Activated T-helper 1 cell treated with anti-CD3 and anti-CD28 coated beads, Interleukin-2, amount 50 U/mL, for 16 hours (primary cell): ENCODE results near the gene SOWAHB.
A peak's percentile ranks its signal among the peaks of the same experiment; 100 is the strongest.

Source experiments
- DNase-seq, 2 donors: peaks; one replicate each; pipeline ENCODE4 v3.0.0-alpha.2; 2020; ENCODE audit warnings: low read depth in 1 of 2, low spot score in 1 of 2

The SOWAHB gene

DNA sequence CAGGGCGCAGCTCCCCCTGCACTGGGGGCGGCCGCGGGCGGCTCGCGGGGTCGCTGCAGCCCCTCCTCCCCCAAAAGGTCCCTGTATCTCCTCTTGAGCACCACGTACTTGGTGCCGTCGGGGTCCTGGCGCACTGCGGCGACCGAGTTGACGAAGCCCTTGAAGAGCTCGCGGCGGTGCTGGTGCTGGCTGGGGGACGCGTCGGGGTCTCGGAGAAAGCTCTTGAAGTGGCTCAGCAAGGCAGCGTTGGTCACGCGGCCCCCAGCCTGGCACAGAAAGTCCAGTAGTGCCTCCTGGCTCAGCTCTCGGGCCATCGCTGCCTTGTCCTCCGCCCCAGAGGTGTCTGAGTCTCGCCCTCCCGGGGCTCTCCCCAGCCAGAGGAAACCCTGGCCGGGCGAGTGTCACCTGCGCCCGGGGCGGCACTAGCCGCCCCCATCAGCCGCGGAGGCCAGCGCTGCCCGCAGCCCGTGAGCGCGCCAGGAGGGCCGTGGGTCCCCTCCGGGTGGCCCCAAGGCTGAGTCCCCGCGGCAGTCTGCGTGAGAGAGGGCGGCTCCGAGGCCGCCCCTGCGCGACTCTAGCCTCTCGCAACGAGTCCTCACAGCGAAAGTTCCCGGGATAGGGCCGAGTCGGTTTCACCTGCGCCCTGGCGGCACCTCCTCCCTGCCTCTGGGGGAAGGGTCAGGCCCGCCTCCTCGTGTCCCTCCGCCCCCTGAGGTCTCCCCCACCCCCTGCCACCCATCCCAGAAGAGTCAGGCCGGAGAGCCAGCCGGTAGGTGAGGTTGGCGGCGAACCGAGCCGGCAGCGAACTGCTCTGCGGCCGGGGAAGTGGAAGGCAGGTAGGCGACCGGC lies at the start of gene SOWAHB:
Gene SOWAHB (minus strand): TSS at position 609 of the 849 bp plus-strand sequence. CDS start 295 bp downstream, at position 314.
- peak in 1 of 2 donors; percentile 11 for DNase-seq

DNA sequence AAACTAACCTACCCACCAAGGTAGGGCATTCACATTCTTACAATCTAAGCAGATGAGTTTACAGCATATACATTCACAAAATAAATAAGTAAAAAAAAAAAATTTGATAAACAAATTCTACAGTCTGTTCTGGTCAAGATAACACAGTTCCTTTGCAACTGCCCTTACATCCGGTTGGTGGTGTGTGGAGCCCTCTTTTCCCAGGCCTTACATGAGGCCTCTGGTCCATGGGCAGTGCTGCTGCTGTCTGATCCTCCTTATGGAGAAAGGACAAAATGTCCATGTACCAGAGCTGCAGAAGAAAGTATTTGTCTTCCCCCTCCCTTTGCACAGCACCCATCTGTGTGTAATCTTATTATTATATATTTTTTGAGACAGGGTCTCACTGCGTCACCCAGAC lies 49.4 kb upstream of the SOWAHB start:
- DNase-seq: no peak

- no peak for DNase-seq
These were observed 45.8 kb upstream of the SOWAHB start for GRCh38 chr4:76943790-76944189.

DNA sequence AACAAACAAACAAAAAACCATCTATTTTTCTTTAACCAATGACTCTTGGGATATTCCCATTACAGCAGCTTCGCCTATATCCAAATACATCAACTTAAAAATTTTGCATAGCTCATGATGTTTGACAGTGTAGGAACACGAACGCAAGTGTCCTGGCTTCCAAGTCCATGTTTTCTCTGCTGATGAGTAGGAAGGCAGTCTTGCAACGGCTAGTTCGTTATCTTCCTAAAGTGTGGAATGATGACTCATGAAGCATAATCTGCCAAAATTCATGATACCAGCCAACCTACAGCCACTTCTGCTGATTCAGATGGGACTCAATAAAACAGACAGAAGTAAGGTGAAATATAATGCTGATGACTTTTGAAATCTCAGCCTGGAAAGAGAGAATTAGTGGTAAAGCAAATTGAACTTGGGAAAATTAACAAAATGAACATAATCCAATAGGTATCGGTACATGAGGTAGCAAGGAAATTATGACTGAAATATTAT lies 45.2 kb upstream of the SOWAHB start:
- no peak for DNase-seq

GRCh38 chr4:76939184-76939583 lies 41.2 kb upstream of the SOWAHB start:
- DNase-seq: no peak

DNA sequence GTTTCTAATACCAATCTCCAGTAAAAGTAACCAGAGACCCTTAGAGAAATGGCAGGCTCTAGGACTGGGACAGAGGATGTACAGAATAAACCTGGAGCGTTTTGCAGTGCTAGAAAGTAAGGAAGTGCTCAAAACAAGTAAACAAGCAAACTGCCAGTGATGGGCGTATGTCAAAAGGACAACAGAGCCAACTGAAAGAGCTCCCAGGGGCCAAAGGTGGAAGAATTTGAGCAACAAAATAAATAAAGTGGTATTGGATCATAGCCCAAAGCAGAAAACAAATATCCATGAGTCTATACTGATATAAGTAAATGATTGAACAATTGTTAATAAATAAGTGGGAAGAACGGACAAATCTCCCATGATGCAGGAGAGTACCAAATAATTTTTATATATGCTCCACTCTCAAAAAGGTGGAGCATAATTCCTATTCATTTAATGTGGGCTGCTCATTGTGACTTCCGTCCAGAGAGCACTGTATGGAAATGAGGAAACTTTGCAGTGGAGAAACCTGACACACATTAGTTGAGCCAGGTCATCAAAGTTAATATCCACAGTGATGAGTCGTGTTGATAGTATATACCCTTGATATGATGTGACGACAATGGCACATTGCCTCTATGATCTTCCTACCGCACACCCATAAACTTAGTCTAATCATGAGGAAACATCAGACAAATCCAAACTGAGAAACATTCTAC lies 33.8 kb upstream of the SOWAHB start:
- no peak for DNase-seq

DNA sequence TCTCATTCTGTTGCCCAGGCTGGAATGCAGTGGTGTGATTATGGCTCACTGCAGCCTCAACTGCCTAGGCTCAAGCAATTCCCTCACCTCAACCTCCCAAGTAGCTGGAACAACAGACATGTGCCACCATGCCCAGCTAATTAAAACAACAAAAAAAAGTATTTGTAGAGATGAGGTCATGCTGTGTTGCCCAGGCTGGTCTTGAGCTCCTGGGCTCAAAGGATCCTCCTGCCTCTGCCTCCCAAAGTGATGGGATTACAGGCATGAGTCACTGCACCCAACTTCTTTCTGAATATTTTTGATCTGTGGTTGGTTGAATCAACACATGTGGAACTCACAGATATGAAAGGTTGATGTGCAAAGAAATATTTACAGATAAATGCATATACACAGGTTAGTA lies 33.1 kb upstream of the SOWAHB start:
- DNase-seq: no peak

DNA sequence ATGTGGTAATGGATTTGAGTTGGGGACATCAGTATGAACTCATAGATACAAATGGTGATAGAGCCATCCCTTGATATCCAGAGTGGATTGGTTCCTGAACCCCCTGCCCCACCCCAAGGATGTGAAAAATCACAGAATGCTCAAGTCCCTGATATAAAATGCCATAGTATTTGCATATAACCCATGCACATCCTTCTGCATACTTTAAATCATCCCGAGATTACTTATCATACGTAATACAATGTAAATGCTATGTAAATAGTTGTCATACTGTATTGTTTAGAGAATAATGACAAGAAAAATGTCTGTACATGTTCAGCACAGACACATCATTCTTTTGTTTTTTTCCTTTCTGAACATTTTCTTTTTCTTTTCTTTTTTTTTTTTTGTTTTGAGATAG lies 32.7 kb upstream of the SOWAHB start:
- DNase-seq: no peak

DNA sequence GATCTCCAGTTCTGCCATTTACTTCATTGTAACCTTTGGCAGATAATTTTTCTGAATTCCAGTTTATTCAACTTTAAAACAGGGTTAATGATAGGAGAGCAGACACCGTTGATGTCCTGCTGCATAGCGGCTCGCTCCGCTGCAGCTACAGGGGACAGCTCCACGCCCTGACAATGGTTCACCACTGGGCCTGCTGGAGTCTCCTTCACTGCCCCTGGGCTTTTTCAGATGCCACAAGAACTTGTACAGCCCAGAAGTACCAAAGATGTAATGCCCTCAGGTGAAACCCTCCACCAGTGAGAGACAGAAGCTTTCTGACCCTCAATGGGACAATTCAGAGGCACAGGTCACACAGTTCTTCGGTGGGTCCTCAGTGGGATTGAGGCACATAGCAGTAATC lies 28.9 kb upstream of the SOWAHB start:
- no peak for DNase-seq

DNA sequence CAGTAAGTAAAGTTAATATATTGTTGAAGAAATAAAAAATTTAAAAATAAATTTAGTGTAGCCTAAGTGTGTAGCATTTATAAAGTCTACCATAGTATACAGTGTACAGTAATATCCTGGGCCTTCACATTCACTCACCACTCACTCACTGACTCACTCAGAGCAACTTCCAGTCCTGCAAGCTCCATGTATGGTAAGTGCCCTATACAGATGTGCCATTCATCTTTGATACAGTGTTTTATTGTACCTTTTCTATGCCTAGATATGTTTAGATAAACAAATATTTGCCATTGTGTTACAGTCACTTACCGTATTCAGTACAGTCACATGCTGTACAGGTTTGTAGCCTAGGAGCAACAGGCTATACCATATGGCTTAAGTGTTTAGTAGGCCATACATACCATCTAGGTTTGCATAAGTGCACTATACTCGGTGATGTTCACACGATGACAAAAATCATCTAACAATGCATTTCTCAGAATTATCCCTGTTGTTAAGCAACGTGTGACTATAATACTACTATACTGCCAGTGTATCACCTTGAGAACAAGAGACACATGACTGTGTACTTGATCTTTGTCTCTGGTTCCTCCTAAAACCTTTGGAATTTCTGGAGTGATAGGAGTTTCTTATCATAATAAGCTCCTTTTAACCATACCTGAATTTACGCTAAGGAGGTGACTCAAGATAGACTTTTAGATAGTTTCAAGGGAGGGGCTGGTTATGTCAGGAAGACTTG lies 25.8 kb upstream of the SOWAHB start:
- no peak for DNase-seq

DNA sequence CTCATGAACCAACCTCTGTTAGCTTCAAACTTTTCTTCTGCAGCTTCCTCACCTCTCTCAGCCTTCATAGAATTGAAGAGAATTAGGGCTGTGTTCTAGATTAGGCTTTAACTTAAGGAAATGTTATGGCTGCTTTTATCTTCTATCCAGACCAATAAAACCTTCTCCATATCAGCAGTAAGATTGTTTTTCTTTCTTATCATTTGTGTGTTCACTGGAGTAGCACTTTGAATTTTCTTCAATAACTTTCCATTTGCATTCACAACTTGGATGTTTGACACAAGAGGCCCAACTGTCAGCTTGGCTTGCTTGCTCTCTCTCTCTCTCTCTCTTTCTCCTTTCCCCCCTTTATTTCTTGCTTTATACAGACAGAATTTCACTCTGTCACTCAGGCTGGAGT lies 22.8 kb upstream of the SOWAHB start:
- no peak for DNase-seq

DNA sequence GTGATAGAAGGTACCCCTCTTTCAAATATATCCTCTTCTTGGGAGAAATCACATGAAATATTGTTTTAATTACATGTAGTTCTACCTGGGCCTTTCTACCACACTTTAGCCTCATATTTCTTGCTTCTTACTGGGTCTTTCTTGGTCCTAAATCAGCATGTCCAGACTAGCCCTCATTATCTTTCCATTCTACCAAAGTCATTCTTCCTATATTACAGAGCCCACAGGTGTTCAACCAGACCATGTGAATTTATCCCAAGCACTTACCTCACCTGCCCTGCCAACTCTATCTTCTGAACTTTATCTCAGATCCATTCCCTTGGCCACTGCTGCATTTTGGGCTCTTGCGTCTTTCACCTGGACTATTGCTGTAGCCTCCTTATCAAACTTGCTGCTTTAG lies 11.8 kb upstream of the SOWAHB start:
- no peak for DNase-seq

DNA sequence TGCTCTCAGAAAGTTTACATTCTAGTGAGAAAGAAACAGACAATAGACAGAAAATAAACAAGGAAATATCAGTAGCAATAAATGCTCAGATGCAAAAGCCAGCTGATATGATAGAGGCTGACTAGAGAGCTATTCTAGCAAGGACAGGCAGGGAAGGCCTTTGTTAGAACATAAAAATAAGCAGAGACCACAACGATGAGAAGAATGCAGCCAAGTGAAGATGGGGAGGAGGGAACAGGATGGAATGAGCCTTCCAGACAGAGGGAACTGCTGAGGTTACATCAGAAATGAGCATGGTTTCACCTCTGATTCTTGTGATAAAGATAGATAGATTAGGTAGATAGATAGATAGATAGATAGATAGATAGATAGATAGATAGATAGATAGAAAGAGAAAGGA lies 7.6 kb upstream of the SOWAHB start:
- no peak for DNase-seq

DNA sequence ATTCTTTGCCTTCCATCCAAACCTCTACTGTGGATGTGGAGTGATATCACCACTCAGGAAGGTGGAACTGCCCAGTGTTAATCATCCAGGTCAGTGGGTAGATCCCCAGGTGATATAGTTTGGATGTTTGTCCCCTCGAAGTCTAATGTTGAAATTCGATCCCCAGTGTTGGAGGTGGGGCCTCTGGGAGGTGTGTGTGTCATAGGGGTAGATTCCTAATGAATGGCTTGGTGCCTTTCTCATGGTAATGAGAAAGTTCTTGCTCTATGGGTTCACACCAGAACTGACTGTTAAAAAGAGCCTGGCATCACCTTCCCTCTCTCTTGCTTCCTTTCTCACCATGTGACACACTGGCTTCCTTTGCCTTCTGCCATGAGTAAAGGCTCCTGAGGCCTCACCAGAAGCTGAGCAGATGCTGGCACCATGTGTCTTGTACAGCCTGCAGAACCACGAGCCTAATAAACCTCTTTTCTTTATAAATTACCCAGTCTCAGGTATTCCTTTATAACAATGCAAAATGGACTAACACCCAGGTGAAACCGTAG lies 6.8 kb upstream of the SOWAHB start:
- no peak for DNase-seq

DNA sequence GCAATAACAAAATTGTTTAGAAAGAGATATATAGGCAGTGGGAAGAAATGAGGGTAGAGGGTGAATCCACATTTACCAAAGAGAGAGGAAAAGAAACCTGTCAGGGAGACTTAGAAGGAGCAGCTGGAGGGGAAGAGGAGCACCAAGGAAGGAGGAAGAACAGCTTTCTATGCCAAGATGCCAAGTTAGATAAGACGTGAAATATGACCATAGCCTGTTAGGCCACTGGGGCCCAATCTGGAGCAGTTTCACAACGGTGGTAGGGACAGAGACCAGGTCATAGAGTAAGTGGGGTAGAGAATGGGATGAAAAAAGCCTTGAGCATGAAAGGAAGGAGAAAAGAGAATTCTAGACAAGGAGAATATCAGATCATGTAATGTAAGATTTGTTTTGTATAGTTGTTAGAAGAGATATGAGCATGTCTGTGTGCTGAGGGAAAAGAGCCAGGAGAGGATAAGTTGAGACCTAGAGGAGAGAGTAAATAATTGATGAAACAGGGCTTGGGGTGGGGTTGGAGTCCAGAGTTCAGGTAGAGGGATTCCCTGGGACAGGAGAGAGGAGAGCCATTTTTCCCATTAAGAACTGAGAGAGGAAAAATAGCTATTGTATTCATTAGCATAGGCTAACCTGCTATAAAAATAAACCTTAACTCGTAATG lies 4.4 kb upstream of the SOWAHB start:
- no peak for DNase-seq

- no peak for DNase-seq
These were observed 1.2 kb upstream of the SOWAHB start for GRCh38 chr4:76898949-76899645.

GRCh38 chr4:76898385-76898692 lies 395 bp upstream of the SOWAHB start:
- no peak for DNase-seq

- DNase-seq: peak in 1 of 2 donors; percentile 19
These were observed 1.1 kb downstream of the SOWAHB start for GRCh38 chr4:76896614-76897535.

- no peak for DNase-seq
These were observed 1.9 kb downstream of the SOWAHB start for GRCh38 chr4:76896048-76896447.
